HG02623 (cell line): ENCODE data around the gene FRMD1.
"Not testable (repeated sequence)": the region's sequence is repeated elsewhere in the genome, so short reads cannot be mapped to it uniquely, and the experiment has no call there.

Source experiments
- ATAC-seq: cut with Tn5 transposase; IDR thresholded peaks from one replicate; pipeline ENCODE4 v1.9.1; 2021; ENCODE audit warnings: moderate library complexity; ENCODE audit not compliant: unreplicated experiment

FRMD1 gene

DNA sequence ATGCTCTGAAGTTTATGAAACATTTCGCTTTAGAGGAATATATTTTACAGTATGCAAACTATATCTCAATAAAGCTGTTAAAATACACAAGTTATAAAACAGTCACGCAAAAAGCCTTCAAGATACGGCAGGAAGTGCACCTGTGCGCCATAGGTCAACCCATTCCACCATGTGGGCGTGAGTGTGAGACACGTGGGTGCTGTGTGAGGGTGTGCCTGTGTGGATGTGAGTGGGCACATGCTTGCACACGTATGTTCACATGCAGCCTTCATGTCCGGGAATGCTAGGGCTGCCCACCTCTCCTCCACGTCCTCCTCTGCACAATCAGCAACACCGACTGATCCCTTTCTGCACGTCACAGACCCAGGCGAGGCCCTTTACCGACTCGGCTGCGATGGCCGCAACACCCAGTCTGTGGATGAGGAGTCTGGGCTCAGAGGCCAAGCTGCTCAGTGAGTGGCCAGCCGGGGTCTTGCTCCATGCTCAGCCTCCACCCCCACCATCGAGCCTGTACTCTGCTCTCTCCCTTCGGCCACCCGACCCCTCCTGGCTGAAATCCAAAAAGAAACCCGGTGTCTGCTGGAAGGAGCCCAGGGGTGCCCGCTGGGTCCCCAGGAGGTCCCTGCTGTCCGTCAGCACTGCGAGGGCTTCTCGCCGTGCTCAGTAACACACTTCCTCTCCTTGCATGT is 3.0 kb upstream of the FRMD1 start:
- ATAC-seq = no peak

DNA sequence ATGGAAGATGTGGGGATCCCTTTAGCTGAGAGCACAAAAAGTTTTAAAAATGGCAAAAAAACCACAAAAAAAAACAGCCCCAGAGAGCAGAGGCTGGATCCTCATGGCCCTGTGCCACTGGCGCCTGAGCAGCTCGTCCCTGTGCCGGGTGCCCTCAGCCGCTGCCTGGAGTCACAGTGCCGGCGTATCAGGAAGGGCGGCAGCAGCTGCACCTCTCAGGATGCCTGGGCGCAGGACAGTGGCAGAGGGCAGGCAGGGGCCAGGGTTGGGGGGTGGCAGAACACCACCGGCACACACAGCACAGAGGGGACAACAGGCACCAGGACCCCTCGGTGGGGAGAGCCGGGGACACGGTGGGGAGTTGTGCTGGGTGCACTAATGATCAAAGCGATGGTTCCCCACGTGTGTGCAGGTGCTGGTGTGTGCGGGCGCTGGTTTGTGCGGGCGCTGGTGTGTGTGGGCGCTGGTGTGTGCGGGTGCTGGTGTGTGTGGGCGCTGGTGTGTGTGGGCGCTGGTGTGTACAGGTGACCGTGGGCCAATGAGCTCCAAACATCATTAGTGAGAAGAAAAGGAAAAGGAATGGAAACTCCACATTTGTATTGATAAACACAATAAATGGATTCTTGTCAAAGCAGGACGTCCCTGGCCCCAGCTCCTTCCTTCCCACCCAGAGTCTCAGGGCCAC is 1.5 kb upstream of the FRMD1 start:
- ATAC-seq = no peak

DNA sequence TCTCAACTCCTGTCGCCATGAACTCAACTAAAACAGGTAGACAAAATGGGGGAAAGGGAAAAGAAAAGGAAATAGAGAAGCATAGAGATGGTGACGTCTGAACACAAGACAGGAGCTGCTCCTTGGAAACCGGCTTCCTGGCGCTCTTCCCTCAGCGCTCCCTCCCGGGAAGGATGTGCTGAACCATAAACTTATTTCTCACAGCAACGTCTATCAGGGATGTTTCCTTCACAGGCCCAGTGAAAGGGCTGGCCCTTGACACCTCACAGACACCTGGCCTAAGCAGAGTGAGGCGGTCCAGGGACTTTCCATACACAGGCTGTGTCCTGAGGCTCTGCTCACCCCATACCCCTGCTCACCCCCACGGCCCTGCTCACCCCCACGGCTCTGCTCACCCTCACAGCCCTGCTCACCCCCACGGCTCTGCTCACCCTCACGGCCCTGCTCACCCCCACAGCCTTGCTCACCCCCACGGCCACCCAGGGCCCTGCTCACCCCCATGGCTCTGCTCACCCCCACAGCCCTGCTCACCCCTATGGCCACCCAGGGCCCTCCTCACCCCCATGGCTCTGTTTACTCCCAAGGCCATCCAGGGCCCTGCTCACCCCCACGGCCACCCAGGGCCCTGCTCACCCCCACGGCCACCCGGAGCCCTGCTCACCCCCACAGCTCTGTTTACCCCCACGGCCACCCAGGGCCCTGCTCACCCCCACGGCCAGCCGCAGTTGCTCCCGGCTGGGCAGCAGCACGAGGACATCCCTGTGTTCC is 653 bp downstream of the FRMD1 start:
- ATAC-seq = no peak

DNA sequence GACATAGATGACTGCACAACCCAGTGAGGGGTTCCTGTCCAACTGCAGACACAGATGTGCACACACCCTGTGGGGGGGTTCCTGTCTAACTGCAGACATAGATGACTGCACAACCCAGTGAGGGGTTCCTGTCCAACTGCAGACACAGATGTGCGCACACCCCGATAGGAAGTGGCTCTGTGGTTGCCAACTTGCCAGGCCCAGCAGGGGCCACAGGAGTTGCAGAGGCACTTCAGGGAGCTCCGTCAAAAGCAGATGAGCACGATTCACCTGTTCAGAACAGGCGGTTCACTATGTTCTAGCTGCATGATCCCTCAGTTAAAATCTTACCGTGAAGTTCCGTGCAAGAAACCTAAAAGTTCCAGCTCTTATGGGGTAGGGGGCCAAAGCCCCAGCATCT is 1.6 kb downstream of the FRMD1 start:
- not testable (repeated sequence) for ATAC-seq

DNA sequence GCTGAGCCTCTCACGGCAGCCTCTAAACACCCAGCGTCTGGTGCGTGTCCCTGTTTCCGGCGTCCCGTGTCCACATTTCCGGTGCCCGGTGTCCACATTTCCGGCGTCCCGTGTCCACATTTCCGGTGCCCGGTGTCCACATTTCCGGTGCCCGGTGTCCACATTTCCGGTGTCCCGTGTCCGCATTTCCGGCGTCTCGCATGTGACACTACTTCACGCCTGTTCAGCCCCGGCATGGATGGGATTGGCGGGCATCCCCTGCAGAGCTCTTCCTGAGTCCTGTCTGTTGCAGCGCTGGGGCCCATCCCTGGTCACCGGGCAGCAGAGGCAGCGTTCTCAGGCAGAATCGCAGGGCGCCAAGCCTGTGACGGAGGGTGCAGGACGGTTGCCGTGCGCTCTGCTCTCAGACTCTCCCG is 3.2 kb downstream of the FRMD1 start:
- ATAC-seq = no peak

DNA sequence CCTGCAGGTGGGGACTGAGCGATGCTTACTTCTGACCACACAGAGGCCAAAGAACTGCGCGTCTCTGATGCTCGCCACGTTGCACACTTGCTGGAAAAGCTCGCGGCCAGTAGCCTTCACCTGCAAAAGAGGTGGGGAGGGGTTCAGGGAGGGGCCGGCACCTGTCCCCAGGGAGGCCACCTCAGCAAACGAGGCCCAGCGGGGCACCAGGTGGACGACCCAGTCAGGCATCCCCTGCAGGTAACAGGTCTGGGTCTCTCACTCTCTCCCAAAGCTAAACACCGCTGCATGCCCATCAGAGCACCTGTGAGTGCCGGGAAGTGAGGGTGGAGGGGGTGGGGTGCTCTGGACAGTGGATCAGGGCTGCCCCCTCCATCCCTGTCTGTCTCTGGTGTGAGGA is 3.8 kb downstream of the FRMD1 start:
- ATAC-seq = no peak

DNA sequence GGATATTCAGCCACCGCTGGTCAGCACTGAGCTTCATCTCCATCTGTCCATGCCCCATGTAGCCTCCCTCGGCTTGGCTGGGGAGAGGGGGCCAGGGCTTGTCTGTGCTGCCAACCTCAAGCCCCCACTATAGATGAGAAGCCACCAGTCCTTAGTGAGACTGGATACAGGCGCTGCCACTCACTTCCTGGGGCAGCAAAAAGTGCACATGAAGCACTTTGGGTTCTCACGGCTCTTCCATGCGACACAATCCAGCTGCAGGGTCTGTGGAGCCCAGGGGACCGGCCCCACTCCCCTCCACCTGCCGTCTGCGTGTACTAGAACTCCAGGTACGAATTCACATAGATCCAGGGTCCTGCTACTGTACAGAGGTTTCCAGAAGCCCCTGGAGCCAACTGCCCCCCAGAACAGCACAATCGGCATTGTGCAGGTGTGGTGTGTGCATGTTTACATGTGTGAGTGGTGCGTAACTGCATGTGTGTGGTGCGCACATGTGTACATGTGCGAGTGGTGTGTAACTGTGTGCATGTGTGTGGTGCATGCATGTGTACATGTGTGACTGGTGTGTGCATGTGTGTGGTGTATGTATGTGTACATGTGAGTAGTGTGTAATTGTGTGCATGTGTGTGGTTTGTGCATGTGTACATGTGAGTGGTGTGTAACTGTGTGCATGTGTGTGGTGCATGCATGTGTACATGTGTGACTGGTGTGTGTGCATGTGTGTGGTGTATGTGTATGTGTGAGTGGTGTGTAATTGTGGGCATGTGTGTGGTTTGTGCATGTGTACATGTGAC is 4.9 kb downstream of the FRMD1 start:
- no peak for ATAC-seq

DNA sequence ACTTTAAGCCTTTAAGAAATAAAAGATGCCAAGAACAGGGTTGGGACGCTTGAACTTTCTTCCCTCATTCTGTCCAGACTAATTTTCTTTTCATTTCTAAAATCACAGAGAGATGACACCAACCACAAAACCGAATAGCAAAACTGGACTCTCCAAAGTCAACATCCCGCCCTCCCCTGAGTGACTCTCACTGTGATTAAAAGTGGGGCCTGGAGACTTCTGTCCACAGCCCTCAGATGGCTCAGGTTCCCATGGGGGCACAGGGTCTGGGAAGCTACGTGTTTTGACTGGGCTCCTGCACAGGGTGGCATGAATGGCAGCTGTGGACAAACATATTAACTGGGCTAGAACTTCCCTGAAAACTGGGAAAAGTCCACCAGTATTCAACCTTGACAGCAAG is 6.3 kb downstream of the FRMD1 start:
- no peak for ATAC-seq

DNA sequence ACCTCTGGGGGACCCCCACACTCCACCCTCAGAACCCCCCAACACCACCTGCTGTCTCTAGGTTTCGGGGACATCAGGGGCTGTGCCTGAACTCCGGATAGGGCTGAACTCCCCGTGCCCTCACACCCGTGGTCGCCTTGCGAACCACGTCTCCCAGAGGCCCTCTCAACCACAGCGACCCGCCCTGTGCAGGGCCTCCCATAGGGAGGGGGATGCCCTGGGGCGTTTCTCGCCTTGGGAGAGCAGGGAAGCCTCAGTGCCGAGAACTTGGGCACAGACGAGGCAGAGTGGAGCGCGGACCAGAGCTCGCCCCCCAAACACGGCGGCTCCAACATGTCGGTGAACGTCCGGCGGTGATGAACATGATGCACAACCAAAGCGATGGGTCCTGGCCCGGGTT is 6.8 kb downstream of the FRMD1 start:
- ATAC-seq = no peak

DNA sequence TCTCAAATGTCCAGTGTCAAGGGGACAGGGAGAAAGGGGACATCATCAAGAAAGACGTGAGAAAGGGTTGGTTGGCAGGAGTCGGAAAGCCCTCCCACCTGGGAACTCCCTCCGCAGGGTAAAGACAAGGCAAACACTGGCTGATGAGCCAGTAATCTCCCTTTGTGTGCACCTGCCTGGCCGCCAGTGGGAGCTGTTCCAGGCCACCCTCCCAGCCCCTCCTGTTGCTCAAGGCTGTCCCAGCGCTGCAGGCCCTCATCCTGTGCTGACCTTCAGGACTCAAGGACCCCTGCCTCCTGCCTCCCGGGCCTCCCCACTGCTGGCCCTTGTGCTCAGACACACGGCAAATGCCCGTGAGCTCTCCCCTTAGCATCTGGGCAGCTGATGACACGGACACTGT is 7.4 kb downstream of the FRMD1 start:
- no peak for ATAC-seq

DNA sequence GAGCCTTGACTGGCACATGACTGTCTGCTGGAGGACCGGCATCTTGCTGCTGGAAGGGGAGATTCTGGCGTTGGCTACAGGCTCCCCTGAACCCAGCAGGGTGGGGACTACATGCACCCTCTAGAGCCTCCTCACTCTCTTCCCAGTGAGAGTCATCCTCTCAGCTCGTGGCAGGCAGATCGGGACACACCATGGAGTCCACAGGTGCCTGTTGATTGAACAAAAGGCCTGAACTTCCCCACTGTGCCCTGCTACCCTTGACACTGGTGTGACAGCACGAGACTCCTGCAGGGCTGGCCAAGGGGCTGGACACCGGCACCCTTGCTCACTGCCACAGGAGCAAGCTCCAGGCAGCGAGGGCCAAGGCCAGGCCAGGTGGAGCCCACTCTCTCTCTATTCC is 8.2 kb downstream of the FRMD1 start:
- ATAC-seq = no peak

DNA sequence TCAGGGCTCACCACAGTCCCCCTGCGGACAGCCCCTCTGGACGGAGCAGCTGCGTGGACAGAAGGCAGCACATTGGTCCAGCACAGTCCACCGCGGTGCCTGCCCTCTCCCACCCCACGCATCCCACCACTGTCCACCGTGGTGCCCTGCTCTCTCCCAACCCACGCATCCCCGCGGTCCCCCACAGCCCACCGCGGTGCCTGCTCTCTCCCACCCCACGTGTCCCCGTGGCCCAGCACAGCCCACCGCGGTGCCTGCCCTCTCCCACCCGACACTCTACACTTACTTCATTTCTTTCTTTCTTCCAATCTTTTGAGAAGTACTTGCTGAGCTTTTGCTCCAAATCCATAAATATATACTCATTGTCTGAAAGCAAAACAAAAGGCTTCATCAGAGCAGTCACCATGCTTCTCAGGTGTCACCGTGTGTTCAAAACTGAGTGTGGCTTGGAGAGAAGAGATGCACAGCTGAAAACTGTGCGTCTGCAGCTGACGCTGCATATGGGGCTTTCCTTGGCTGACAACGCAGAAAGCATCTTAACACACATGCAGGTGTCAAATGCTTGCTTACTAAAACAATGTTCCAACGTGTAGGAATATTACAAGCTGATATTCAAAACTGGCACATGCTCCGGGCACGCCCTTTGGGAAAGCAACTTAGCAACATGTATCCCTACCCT is 11.8 kb downstream of the FRMD1 start:
- no peak for ATAC-seq

DNA sequence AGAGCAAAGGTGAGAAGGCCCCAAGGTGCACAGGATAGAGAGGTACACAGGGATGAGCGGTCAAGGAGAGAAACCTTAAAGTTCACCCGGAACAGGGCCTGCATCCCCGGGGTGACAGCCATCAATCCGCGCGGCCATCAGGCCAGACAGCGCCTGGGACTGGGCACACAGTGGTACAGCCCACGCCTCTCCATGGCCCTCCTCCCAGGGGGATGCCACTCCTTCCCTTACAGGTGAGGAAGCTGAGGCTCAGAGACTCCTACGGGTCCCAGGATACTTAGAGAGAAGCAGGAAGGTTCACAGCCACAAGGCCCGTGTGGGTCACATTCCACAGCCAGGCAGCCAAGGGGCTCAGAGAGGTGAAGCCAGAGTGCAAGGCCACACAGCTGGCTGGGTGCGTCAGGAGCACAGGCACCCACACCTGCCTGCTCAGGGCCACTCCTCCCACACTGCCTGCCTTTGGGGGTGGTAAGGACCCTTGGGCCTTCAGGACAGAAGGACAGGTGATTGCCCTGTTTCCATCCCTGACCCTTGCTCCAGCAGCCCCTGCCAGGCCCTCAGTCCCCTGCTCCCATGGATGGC is 14.7 kb downstream of the FRMD1 start:
- no peak for ATAC-seq

DNA sequence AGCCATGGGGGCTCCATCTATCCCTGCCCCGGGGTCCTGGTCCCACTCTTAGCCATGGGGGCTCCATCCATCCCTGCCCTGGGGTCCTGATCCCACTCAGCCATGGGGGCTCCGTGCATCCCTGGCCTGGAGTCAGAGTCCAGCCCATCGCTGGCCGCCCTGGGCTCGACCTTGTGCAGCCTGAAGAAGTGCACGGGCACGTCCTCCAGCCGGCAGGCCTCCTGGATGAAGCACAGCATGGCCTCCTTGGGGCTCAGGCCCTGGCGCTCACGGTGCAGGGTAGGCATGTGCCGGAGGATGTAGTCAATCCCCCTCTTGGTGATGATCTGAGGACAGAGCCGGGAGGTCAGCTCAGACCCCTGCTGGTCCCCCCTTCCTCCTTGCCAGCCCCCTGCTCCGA is 15.6 kb downstream of the FRMD1 start:
- ATAC-seq = no peak

DNA sequence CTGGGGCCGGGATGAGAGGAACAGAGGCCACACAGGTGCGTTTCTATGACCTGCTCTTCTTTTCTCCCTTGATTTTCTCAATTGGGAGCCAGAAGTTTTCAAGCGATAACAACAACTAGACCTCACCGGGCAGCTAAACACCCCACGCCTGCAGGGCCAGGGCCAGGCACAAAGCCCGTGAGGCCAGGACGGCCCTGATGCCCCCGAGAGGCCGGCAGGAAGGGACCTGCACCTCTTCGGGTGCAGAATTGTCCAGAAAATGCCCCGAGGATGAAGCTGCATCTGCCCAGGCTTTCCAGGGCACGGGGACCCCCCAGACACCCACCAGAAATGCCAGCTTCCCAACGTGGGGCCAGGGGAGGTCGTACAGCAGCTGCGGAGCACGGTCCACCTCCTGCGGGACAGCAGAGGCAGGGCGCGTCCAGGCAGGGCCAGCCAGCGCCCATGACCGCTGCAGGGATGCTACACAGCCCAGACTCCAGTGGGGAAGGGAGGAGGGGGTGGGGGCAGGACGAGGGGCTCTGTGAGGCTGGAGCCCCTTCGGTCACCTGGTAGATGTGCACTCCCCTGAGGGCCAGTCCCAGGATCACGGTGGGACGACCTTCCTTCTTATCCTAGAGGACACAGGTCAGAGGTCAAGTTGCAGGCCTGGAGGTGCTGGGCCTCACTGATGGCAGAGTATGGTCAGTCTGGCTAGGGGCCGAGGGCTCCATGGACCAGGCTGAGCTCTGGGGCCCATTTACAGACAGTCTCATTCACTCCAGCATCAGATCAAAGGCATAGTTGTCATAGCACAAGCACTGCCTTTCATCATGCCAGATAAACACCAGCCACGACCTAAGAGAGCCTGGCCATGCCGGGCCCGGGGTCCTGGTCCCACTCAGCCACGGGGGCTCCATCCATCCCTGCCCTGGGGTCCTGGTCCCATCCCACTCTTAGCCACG is 16.4 kb downstream of the FRMD1 start:
- ATAC-seq = no peak

DNA sequence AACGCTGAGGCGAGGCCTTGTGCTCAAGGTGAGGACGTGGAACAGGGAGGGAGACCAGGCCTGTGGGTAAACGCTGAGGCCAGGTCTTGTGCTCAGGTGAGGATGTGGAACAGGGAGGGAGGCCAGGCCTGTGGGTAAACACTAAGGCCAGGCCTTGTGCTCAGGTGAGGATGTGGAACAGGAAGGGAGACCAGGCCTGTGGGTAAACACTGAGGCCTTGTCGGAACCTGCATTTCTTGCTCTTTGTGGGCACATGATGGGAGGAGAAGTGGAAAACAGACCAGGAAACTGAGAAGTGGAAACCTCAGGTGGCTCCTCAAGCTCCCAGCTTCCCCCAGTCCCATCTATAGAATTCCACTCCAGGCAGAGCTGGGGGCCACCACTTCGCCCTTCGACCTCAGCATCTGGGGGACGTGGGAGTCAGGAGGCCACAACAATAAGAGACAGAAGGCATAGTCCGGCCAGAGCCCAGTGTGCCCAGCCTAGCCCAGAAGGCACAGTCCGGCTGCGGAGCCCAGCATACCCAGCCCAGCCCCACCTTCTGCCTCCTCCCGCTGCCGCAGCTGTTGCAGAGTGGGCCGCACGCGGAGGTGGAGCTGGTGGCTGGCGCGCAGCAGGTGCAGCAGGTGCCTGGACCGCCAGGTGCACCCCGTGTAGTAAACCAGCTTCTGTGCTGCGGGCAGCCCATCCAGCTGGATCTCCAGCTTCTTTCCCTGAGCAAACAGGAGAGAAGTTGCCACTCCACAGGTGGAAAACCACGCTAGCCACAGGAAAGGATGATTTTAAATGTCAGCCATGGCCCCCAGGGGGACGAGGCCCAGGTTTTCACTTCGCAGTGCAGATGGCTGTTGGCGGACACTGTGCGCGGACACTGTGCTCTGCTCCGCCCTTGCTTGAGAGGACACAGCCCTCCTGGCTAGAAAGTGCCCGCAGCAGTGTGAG is 17.5 kb downstream of the FRMD1 start:
- no peak for ATAC-seq

DNA sequence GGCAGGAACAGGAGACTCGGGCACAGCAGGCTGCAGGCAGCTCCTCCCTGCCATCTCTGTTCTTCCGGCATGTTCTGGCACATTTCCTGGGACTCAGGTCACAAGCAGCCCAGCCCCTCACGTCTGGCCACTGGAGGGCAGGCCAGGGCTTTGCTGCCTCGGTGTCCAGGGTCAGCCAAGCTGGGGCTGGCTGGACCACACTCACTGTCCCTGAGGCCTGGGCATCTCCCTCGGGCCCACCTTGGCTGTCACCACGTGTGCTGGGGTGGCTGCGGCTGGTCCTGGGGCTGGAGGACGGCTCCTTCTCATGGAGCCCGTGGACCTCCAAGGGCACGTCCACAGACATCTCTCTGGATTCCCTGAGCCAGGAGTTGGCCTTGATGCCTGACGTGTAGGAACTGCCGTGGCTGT is 18.5 kb downstream of the FRMD1 start:
- no peak for ATAC-seq
